Testis (tissue), 2 donors: ENCODE measurements around the gene SSPN.

Experiments used
- POLR2A ChIP-seq: fragments of 450-650 bp; IDR thresholded peaks from one replicate; pipeline ENCODE4 v1.6.1; 2017; ENCODE audit warnings: antibody characterized with exemption, mild to moderate bottlenecking, moderate library complexity
- TF ChIP-seq, protein P1 (sequence below), 3 experiments: fragments of 450-650 bp in 2 of 3; fragments of 200-600 bp in 1 of 3; sonication (generic) in 1 of 3; IDR thresholded peaks; one replicate each; pipeline ENCODE4 v1.5.1; 2016 to 2019; ENCODE audit warnings: antibody characterized with exemption in 3 of 3, mild to moderate bottlenecking in 2 of 3, moderate library complexity in 1 of 3

DNA sequence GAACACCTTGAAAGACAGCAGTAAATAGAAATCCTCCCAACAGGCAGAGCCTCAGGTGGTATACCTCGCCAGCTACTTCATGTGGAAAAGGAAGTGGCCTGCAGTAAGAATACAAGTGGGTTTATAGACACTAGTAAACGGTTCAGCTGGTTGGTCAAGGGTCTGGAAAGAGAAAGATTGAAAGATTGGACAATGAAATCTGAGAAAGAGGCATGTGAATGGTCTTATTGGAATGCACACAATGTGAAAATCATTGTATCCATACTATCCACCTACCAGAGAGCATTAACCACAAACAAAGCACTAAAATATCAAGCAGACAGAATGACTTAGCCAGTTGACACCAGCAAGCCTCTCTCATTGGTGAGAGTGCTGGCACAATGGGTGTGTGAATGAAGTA lies 98.2 kb downstream of the SSPN start:
- TF ChIP-seq, protein P1, sequence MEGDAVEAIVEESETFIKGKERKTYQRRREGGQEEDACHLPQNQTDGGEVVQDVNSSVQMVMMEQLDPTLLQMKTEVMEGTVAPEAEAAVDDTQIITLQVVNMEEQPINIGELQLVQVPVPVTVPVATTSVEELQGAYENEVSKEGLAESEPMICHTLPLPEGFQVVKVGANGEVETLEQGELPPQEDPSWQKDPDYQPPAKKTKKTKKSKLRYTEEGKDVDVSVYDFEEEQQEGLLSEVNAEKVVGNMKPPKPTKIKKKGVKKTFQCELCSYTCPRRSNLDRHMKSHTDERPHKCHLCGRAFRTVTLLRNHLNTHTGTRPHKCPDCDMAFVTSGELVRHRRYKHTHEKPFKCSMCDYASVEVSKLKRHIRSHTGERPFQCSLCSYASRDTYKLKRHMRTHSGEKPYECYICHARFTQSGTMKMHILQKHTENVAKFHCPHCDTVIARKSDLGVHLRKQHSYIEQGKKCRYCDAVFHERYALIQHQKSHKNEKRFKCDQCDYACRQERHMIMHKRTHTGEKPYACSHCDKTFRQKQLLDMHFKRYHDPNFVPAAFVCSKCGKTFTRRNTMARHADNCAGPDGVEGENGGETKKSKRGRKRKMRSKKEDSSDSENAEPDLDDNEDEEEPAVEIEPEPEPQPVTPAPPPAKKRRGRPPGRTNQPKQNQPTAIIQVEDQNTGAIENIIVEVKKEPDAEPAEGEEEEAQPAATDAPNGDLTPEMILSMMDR (IDR thresholded peaks at IDR 0.05), result no peak
- TF ChIP-seq POLR2A, result no peak
